Cardiac muscle cell (in vitro differentiated cells and primary cell): Measurements from ENCODE around the gene FAM78B. TPM values are rescaled to one million over a fixed set of nuclear protein-coding genes. Genes with fewer than 3 reads are reported as not detected.

Experiments used
- DNase-seq, 2 donors: peaks; one replicate each; pipeline versions ENCODE4 v3.0.0 to v3.0.0-alpha.2; 2010 to 2017; ENCODE audit warnings: low read depth in 1 of 2, low spot score in 1 of 2
- H3K27ac ChIP-seq: fragments of 200-600 bp; sonication (generic); 2 replicates; pipeline ENCODE4 v1.5.1; 2016
- H3K27me3 ChIP-seq: fragments of 200-600 bp; sonication (generic); 2 replicates; pipeline ENCODE4 v1.6.0; 2016; ENCODE audit warnings: control low read depth
- H3K36me3 ChIP-seq: fragments of 200-600 bp; sonication (generic); 2 replicates; pipeline ENCODE4 v1.5.1; 2016; ENCODE audit warnings: control low read depth
- H3K4me1 ChIP-seq: fragments of 200-600 bp; sonication (generic); 2 replicates; pipeline ENCODE4 v1.8.1; 2017; ENCODE audit warnings: low read depth, mild to moderate bottlenecking, mixed run types
- H3K4me3 ChIP-seq: fragments of 200-600 bp; sonication (generic); 2 replicates; pipeline ENCODE4 v1.5.1; 2016; ENCODE audit warnings: mild to moderate bottlenecking
- H3K9me3 ChIP-seq: fragments of 200-600 bp; sonication (generic); 2 replicates; pipeline ENCODE4 v1.5.1; 2017; ENCODE audit warnings: low read depth, mild to moderate bottlenecking, control low read depth
- polyA plus RNA-seq: library from polyadenylated mRNA; unstranded; fragments of >200 nt; fragmentation: Nextera tagmentation; extraction: Ambion mirVana; gene quantifications from 2 replicates; pipeline ENCODE4 v1.2.1, GENCODE V29; 2016
- total RNA-seq: library from RNA; depleted of rRNA; stranded (reverse); fragments of >200 nt; gene quantifications from 2 replicates; pipeline ENCODE4 v1.2.3, GENCODE V29; 2016
- TF ChIP-seq, protein P1 (sequence below): IDR thresholded peaks from 2 replicates; pipeline ENCODE4 v1.5.1; 2012; ENCODE audit warnings: low read depth, mild to moderate bottlenecking, low read length

Gene FAM78B
- total and polyA plus RNA-seq, 2 experiments from 2014 or later: 0.06 to 0.57 TPM

GRCh38 chr1:166184012-166184411 is 17.2 kb upstream of the FAM78B start:
- no peak for DNase-seq
- no peaks in the 10 kb centered on the region for H3K4me1 ChIP-seq
- no peaks in the 10 kb centered on the region for H3K9me3 ChIP-seq
- TF ChIP-seq, protein P1, sequence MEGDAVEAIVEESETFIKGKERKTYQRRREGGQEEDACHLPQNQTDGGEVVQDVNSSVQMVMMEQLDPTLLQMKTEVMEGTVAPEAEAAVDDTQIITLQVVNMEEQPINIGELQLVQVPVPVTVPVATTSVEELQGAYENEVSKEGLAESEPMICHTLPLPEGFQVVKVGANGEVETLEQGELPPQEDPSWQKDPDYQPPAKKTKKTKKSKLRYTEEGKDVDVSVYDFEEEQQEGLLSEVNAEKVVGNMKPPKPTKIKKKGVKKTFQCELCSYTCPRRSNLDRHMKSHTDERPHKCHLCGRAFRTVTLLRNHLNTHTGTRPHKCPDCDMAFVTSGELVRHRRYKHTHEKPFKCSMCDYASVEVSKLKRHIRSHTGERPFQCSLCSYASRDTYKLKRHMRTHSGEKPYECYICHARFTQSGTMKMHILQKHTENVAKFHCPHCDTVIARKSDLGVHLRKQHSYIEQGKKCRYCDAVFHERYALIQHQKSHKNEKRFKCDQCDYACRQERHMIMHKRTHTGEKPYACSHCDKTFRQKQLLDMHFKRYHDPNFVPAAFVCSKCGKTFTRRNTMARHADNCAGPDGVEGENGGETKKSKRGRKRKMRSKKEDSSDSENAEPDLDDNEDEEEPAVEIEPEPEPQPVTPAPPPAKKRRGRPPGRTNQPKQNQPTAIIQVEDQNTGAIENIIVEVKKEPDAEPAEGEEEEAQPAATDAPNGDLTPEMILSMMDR: no peak
- no peaks in the 10 kb centered on the region for H3K27me3 ChIP-seq
- no peaks in the 10 kb centered on the region for H3K36me3 ChIP-seq
- no peak overlapping the region for H3K4me3 ChIP-seq
- no peak overlapping the region for H3K27ac ChIP-seq

DNA sequence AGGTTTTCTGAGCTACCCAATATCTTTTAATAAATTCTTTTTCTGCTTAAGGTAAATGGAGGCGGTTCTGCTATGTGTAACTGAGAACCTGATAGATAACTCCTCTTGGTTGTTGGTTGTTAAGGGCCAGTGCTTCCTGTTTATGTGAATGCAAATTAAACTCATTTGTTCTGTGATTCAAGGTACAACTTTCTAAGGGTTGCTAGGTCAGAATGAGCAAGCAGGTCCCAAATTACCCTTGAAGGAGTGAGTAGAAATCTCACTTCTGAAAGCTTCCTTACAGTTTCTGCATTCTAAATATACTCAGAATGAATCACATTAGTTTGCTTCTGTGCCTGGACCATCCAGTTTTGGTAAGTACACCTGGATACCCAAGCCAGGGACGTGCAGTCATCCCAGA is 15.5 kb upstream of the FAM78B start:
- H3K4me1 ChIP-seq: no peaks in the 10 kb centered on the region
- H3K4me3 ChIP-seq: no peak overlapping the region
- DNase-seq: no peak
- H3K27me3 ChIP-seq: no peaks in the 10 kb centered on the region
- TF ChIP-seq, protein P1: no peak
- H3K36me3 ChIP-seq: no peaks in the 10 kb centered on the region
- H3K27ac ChIP-seq: no peak overlapping the region
- no peaks in the 10 kb centered on the region for H3K9me3 ChIP-seq

DNA sequence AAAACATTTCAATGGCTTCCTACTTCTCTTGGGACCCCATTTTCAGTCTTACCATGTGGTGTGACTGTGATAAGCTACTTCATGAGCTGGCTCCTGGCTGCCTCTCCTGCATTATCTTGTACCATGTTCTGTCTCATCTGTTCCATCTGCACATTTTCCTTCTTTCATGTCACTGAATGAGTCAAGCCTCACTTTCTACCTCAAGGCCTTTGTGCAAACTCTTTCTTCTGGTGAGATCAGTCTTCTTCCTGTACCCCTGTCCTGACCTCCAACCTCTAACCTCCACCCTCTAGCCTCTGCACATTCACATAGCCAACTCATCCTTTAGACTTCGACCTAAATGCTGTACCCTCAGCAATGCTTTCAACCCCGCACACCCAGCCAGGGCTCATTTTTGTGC is 9.6 kb upstream of the FAM78B start:
- H3K27ac ChIP-seq: no peak overlapping the region
- H3K4me1 ChIP-seq: no peaks in the 10 kb centered on the region
- H3K9me3 ChIP-seq: no peaks in the 10 kb centered on the region
- TF ChIP-seq, protein P1: no peak
- H3K4me3 ChIP-seq: no peak overlapping the region
- H3K36me3 ChIP-seq: no peaks in the 10 kb centered on the region
- no peak for DNase-seq
- peaks cover 4% of the 10 kb centered on the region for H3K27me3 ChIP-seq

- H3K9me3 ChIP-seq: no peaks in the 10 kb centered on the region
- peaks cover 4% of the 10 kb centered on the region for H3K27me3 ChIP-seq
- no peaks in the 10 kb centered on the region for H3K4me1 ChIP-seq
- H3K36me3 ChIP-seq: no peaks in the 10 kb centered on the region
- no peak for DNase-seq
- no peak overlapping the region for H3K4me3 ChIP-seq
- no peak overlapping the region for H3K27ac ChIP-seq
- TF ChIP-seq, protein P1: no peak
Observed at GRCh38 chr1:166175032-166175431, 8.2 kb upstream of the FAM78B start.

DNA sequence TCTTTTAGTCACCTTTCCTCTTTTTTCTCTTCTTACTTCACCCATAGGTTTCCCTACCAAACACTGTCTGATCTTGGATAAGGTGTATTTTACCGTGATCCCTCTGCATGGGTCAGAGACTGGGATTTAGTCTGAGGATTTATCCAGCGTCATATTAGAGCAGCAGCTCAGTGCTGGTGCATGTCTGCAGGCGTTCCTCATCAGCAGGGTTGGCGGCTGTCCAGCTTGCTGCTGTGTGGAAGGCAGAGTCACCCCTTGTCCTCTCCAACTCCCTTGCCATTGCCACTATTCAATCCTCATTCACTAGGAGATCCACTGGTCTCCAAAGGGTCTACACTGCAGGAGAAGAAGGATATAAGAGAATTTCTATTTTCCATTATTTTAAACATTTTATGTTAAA is 7.3 kb upstream of the FAM78B start:
- Histone ChIP-seq H3K27me3 (peaks cover 4% of the 10 kb centered on the region), H3K4me3 (no peak overlapping the region), H3K9me3 (no peaks in the 10 kb centered on the region), H3K4me1 (no peaks in the 10 kb centered on the region), H3K36me3 (no peaks in the 10 kb centered on the region), H3K27ac (no peak overlapping the region)
- DNase-seq: peak; percentile 12 to 17
- TF ChIP-seq, protein P1: no peak

- peaks cover 6% of the 10 kb centered on the region for H3K4me1 ChIP-seq
- H3K27me3 ChIP-seq: peaks cover 19% of the 10 kb centered on the region
- no peaks in the 10 kb centered on the region for H3K36me3 ChIP-seq
- TF ChIP-seq, protein P1: no peak
- H3K9me3 ChIP-seq: no peaks in the 10 kb centered on the region
- no peak overlapping the region for H3K27ac ChIP-seq
- DNase-seq: no peak
- H3K4me3 ChIP-seq: no peak overlapping the region
Observed at GRCh38 chr1:166172106-166172505, 5.3 kb upstream of the FAM78B start.
